MCF 10A (cell line): ENCODE measurements around the gene FAM32A. TPM values are rescaled to one million over a fixed set of nuclear protein-coding genes. Genes with fewer than 3 reads are reported as not detected.

Experiments used
- BruUV-seq: library from RNA; stranded (reverse); fragments of 400-500 nt; replicated peaks from 2 replicates; lab custom pipeline; 2021; lab: Mats Ljungman, UMichigan
- CTCF ChIA-PET: fragments of 300-600 bp; sonication (Branson Sonifier 250); formaldehyde crosslinking; extraction: SDS; loops from one replicate; lab custom pipeline; 2021; ENCODE audit warnings: antibody characterized with exemption, inconsistent platforms; lab: Yijun Ruan, JAX
- POLR2A ChIA-PET: fragments of 300-600, 350-650 bp; sonication (Branson Sonifier 250); formaldehyde crosslinking; extraction: SDS; loops from one replicate; lab custom pipeline; 2020; ENCODE audit warnings: antibody characterized with exemption, inconsistent platforms; lab: Yijun Ruan, JAX
- DNase-seq: peaks from one replicate; pipeline ENCODE4 v3.0.0-alpha.2; 2018; ENCODE audit not compliant: unreplicated experiment
- H3K27ac Mint-ChIP-seq: one replicate; pipeline ENCODE4 v1.8.0; 2022; ENCODE audit warnings: mild to moderate bottlenecking, low read depth, mixed read lengths; ENCODE audit not compliant: unreplicated experiment
- H3K27me3 Mint-ChIP-seq: one replicate; pipeline ENCODE4 v1.8.0; 2022; ENCODE audit warnings: mixed read lengths; ENCODE audit not compliant: insufficient read depth, unreplicated experiment
- H3K36me3 Mint-ChIP-seq: one replicate; pipeline ENCODE4 v1.8.0; 2022; ENCODE audit warnings: mild to moderate bottlenecking, moderate library complexity, mixed read lengths; ENCODE audit not compliant: insufficient read depth, unreplicated experiment
- H3K4me1 Mint-ChIP-seq: one replicate; pipeline ENCODE4 v1.8.0; 2022; ENCODE audit warnings: mixed read lengths; ENCODE audit not compliant: insufficient read depth, unreplicated experiment
- H3K4me3 Mint-ChIP-seq: one replicate; pipeline ENCODE4 v1.8.0; 2022; ENCODE audit warnings: mild to moderate bottlenecking, moderate library complexity, mixed read lengths; ENCODE audit not compliant: unreplicated experiment
- H3K9me3 Mint-ChIP-seq: one replicate; pipeline ENCODE4 v1.8.0; 2022; ENCODE audit warnings: mixed read lengths; ENCODE audit not compliant: unreplicated experiment
- intact Hi-C: fragments of 100-400 bp; cut with micrococcal nuclease; formaldehyde crosslinking; loops from 2 replicates; pipeline ENCODE4 v1.14.1; 2022
- total RNA-seq: library from RNA; stranded (reverse); gene quantifications from 2 replicates; pipeline ENCODE4 v1.2.3, GENCODE V29; 2022
- TF ChIP-seq, protein P1 (sequence below): fragments of 200-600 bp; IDR thresholded peaks from one replicate; pipeline ENCODE4 v1.8.0; 2022; ENCODE audit warnings: antibody characterized with exemption, mild to moderate bottlenecking; ENCODE audit not compliant: unreplicated experiment

FAM32A gene
- total RNA-seq, 1 experiment from 2014 or later, result 48.1 TPM

DNA sequence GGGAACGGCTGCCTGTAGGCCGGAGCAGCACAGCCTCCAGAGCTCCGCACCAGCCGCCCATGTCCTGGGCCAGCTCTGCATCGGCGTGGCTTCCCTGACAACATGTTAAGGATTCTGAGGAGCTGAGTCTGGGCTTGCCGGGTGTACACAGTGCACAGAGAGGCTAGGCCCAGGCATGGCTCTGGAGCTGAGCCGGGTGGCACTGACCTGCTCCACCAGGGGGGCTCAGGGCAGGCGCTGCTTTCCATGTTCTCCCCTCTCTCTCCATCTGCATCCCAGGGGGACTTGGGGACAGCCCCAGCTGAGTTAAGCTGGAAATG, 44.1 kb downstream of the FAM32A start:
- Mint-ChIP-seq H3K9me3 (no peaks in the 10 kb centered on the region), H3K4me1 (no peaks in the 10 kb centered on the region), H3K36me3 (peaks cover 54% of the 10 kb centered on the region), H3K4me3 (no peak overlapping the region), H3K27ac (no peak overlapping the region), H3K27me3 (no peaks in the 10 kb centered on the region)
- POLR2A ChIA-PET, result interaction anchor here (0.6 kb wide), 1 partner anchor 9 kb away, joined by 3 read pairs; no protein-coding TSS in a partner anchor
- CTCF ChIA-PET, result interaction anchor here (0.9 kb wide), 1 partner anchor 18 kb away, joined by 3 read pairs; no protein-coding TSS in a partner anchor
- intact Hi-C loops, result no loop called here
- TF ChIP-seq, protein P1, sequence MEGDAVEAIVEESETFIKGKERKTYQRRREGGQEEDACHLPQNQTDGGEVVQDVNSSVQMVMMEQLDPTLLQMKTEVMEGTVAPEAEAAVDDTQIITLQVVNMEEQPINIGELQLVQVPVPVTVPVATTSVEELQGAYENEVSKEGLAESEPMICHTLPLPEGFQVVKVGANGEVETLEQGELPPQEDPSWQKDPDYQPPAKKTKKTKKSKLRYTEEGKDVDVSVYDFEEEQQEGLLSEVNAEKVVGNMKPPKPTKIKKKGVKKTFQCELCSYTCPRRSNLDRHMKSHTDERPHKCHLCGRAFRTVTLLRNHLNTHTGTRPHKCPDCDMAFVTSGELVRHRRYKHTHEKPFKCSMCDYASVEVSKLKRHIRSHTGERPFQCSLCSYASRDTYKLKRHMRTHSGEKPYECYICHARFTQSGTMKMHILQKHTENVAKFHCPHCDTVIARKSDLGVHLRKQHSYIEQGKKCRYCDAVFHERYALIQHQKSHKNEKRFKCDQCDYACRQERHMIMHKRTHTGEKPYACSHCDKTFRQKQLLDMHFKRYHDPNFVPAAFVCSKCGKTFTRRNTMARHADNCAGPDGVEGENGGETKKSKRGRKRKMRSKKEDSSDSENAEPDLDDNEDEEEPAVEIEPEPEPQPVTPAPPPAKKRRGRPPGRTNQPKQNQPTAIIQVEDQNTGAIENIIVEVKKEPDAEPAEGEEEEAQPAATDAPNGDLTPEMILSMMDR, result no peak
- BruUV-seq, result no TSS peak
- DNase-seq, result no peak

DNA sequence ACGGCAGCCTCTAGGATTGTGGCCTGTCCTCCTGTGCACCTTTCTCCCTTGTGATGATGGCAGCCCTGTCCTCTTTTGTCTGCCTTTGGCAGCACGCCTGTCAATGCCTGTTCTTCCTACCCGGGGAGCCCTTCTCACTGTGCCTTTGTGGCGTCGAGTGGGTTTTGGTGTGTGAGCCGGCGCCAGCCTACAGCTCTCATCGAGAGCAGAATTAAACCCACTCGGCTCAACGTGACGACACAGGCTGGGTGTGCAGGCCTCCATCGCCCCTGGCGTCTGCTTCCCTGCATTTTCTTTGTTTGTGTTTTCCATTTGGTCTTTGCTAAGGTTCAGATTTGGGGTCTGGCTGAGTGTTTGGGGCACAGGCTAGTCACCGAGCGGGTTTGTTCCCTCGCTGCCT, 46.9 kb downstream of the FAM32A start:
- ChIA-PET POLR2A (no interaction called here), CTCF (no interaction called here)
- BruUV-seq, result no TSS peak
- no peaks in the 10 kb centered on the region for H3K27me3 Mint-ChIP-seq
- H3K27ac Mint-ChIP-seq, result no peak overlapping the region
- no peaks in the 10 kb centered on the region for H3K9me3 Mint-ChIP-seq
- TF ChIP-seq, protein P1, result no peak
- intact Hi-C loops, result no loop called here
- peaks cover 51% of the 10 kb centered on the region for H3K36me3 Mint-ChIP-seq
- H3K4me1 Mint-ChIP-seq, result no peaks in the 10 kb centered on the region
- no peak for DNase-seq
- no peak overlapping the region for H3K4me3 Mint-ChIP-seq

DNA sequence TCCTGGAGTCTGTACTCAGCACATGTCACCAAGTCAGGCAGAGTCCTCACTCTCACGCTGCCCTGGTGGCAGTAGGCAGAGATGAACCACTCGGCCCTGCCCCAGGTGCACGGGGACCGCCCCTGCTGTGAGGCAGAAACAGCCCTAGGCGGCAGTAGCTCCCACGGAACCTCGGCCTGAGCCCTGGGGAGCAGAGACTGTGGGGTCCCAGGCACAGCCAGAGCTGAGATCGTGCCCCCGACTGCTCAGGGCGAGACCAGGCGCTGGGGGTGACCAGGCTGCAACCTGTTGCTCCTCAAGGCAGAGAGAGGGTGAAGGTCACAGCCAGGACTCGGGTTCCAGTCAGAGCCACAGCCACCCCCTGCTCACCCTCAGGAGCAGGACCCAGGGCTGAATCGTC, 47.4 kb downstream of the FAM32A start:
- DNase-seq, result no peak
- ChIA-PET POLR2A (no interaction called here), CTCF (no interaction called here)
- Mint-ChIP-seq H3K9me3 (no peaks in the 10 kb centered on the region), H3K4me3 (no peak overlapping the region), H3K27ac (no peak overlapping the region), H3K36me3 (peaks cover 51% of the 10 kb centered on the region), H3K27me3 (no peaks in the 10 kb centered on the region), H3K4me1 (no peaks in the 10 kb centered on the region)
- TF ChIP-seq, protein P1, result no peak
- BruUV-seq, result no TSS peak
- intact Hi-C loops, result no loop called here

DNA sequence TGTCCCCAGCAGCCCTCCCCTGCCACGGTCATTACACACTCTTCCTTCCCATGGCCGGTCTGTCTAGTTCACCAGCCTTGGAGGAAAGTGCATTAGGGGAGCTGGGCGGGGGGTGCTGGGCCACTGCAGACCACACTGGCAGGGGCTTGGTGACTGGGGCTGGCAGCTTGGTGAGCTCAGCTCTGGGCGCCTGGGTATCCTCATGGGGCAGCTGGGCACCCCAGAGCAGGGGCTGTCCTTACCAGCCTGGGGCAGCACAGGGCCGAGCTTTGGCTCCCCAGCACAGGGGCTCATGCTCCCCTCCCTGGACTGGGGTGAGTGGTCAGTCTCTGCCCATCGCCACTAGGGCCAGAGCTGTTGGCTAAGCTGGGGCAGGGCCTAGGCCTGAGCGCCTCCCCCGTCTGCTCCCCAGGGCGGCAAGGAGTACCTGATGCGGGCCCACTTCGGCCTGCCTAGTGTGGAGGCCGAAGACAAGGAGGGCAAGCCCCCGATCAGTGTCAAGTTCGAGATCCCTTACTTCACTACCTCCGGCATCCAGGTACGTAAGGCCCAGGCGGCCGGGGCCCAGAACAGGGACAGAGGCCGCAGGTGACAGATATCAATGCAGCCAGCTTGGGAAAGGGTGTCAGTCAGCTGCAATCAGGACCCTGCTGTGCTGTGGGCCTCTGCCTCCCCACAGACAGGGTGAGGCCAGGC, 48.0 kb downstream of the FAM32A start:
- ChIA-PET POLR2A (no interaction called here), CTCF (interaction anchor here (1.1 kb wide), 1 partner anchor 14 kb away, joined by 3 read pairs; no protein-coding TSS in a partner anchor)
- DNase-seq, result no peak
- Mint-ChIP-seq H3K4me3 (no peak overlapping the region), H3K36me3 (peaks cover 51% of the 10 kb centered on the region), H3K4me1 (no peaks in the 10 kb centered on the region), H3K9me3 (no peaks in the 10 kb centered on the region), H3K27ac (no peak overlapping the region), H3K27me3 (no peaks in the 10 kb centered on the region)
- intact Hi-C loops, result no loop called here
- TF ChIP-seq, protein P1, result no peak
- no TSS peak for BruUV-seq
